Measurements from ENCODE around the gene NPTXR.

NPTXR gene

DNA sequence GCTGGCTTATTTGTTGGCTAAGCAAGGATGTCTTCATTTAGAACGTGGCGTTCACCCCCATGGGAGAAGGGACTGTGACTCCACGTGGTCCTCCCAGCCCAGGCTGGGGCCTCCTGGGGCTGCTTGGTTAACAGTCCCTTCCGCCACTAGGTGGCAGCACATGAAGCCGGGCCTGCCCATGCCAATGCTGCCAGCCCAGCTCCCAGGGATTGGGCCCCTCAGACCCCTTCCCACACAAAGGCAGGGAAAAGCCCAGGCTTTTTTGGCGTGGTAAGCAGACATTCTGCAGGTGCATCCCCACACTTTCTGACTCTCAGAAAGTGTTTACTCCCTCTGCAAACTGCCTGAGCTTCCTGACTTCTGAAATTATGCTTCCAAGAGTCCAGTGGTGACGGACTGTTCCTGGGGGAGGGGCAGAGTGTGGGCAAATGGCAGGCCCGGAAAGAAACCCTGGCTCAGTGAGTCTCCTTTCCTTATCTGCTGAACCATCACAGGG, 25.1 kb upstream of the NPTXR start:
- ChIA-PET CTCF (interaction anchor here (0.9 to 5.6 kb wide), 14 partner anchors 8 to 245 kb away, joined by 3 to 51 read pairs (median 6); partner anchors contain the start of genes APOBEC3B and NPTXR), POLR2A (no interaction called here)
- Histone ChIP-seq H3K27me3 (replicated peaks in 2 of 5; ENCODE audit: control insufficient read depth in 4 of 5, insufficient read depth in 5 of 5, low read length in 4 of 5) (peaks cover 0 to under 1% (median 0%) of the 10 kb centered on the region in 5 experiments), H3K4me1 (ENCODE audit: control extremely low read depth in 1 of 4, control insufficient read depth in 4 of 4, insufficient read depth in 4 of 4, low read length in 3 of 4) (peaks cover 5 to 37% (median 25%) of the 10 kb centered on the region in 4 experiments), H3K4me3 (ENCODE audit: control insufficient read depth in 1 of 7, extremely low read depth in 1 of 7, insufficient read depth in 4 of 7, low read depth in 2 of 7, low read length in 6 of 7) (no peak overlapping the region), H3K9me3 (ENCODE audit: control extremely low read depth in 1 of 5, control insufficient read depth in 4 of 5, insufficient read depth in 2 of 5, low read depth in 1 of 5, low read length in 4 of 5) (no peaks in the 10 kb centered on the region), H3K27ac (ENCODE audit: insufficient read depth in 1 of 2, low read depth in 1 of 2, low read length in 2 of 2, poor library complexity in 1 of 2, severe bottlenecking in 2 of 2) (no peak overlapping the region), H3K36me3 (ENCODE audit: control insufficient read depth in 4 of 4, insufficient read depth in 4 of 4, low read length in 3 of 4) (peaks cover 0 to 42% (median 24%) of the 10 kb centered on the region in 4 experiments)
- WGBS (ENCODE audit: insufficient coverage): 23% methylated on average over 7 of the region's 8 CpGs
- DNase-seq: peak; percentile 67 to 78 (median 69)

DNA sequence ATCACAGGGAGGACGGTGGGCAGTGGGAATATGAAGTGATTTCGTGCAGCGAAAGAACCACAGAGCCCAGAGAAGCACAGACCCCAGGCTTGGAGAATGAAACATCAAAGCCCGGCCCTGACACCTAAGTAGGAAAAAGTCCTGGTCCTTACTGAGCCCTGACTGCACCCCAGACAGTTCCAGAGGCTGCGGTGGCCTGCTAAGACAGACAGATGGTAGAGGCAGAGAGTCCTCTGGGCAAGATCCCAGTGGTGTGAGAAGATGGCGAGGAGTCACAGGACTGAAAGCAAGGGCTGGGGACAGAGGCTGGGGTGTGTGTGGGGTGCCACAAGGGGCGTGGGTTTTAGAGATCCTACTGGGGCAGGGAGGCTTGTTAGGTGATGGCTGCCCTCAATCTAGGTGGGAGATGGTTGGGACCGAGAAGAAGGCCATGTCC, 24.5 kb upstream of the NPTXR start:
- POLR2A ChIA-PET: no interaction called here
- CTCF ChIA-PET: interaction anchor here (1.4 to 5.6 kb wide), 4 partner anchors 10 to 135 kb away, joined by 3 to 51 read pairs (median 11); partner anchors contain the start of gene NPTXR
- Histone ChIP-seq H3K4me3 (ENCODE audit: control insufficient read depth in 1 of 7, extremely low read depth in 1 of 7, insufficient read depth in 4 of 7, low read depth in 2 of 7, low read length in 6 of 7) (no peak overlapping the region), H3K9me3 (ENCODE audit: control extremely low read depth in 1 of 5, control insufficient read depth in 4 of 5, insufficient read depth in 2 of 5, low read depth in 1 of 5, low read length in 4 of 5) (no peaks in the 10 kb centered on the region), H3K36me3 (ENCODE audit: control insufficient read depth in 4 of 4, insufficient read depth in 4 of 4, low read length in 3 of 4) (peaks cover 0 to 42% (median 26%) of the 10 kb centered on the region in 4 experiments), H3K27me3 (replicated peaks in 2 of 5; ENCODE audit: control insufficient read depth in 4 of 5, insufficient read depth in 5 of 5, low read length in 4 of 5) (no peaks in the 10 kb centered on the region), H3K27ac (ENCODE audit: insufficient read depth in 1 of 2, low read depth in 1 of 2, low read length in 2 of 2, poor library complexity in 1 of 2, severe bottlenecking in 2 of 2) (no peak overlapping the region), H3K4me1 (ENCODE audit: control extremely low read depth in 1 of 4, control insufficient read depth in 4 of 4, insufficient read depth in 4 of 4, low read length in 3 of 4) (peaks cover 3 to 37% (median 22%) of the 10 kb centered on the region in 4 experiments)
- DNase-seq: no peak
- WGBS (ENCODE audit: insufficient coverage): 100% methylated on average over 5 of the region's 8 CpGs

DNA sequence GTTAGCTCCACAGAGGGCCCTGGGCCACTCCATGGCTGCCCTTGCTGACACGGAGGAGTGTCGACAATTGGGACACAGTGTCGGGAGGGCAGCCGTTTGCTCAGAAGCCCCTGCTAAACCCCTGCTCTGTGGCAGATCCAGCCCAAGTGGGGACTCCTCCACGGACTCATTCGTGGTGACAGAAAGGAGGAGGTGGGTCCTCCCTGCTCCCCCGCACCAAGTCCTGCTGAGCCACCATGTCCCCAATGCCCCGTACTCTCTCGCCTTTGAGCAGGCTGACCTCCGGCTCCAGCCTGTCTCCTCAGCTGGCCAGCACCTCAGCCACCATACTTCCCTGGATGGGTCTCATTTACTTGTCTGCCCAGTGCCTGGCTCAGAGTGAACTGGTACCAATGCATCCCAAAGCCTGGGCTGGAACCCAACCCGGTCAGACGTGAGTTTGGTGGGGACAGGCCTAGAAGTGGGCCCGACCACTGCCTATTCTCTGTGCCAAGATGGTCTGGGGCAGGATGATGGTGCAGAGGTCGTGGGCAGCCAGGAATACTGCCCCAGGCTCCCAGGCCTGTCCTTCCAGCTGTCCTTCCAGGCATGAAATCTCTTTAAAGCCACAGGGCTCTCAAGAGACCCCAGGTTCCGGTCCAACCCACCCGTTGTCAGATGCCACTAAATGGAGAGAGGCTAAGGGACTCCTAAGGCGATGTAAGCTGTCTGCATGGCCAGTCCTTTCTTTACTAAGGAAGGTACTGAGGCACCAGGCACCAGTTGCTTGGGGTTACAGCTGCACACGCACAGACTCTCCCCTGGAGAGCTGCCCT, 23.9 kb upstream of the NPTXR start:
- POLR2A ChIA-PET: no interaction called here
- H3K27me3 ChIP-seq (replicated peaks in 2 of 5; ENCODE audit: control insufficient read depth in 4 of 5, insufficient read depth in 5 of 5, low read length in 4 of 5): no peaks in the 10 kb centered on the region
- H3K27ac ChIP-seq (ENCODE audit: insufficient read depth in 1 of 2, low read depth in 1 of 2, low read length in 2 of 2, poor library complexity in 1 of 2, severe bottlenecking in 2 of 2): no peak overlapping the region
- H3K4me3 ChIP-seq (ENCODE audit: control insufficient read depth in 1 of 7, extremely low read depth in 1 of 7, insufficient read depth in 4 of 7, low read depth in 2 of 7, low read length in 6 of 7): no peak overlapping the region
- CTCF ChIA-PET: interaction anchor here (1.4 to 5.6 kb wide), 3 partner anchors 9 to 135 kb away, joined by 3 to 51 read pairs (median 13); no protein-coding TSS in a partner anchor
- H3K4me1 ChIP-seq (ENCODE audit: control extremely low read depth in 1 of 4, control insufficient read depth in 4 of 4, insufficient read depth in 4 of 4, low read length in 3 of 4): peaks cover 0 to 31% (median 20%) of the 10 kb centered on the region in 4 experiments
- peaks cover 0 to 42% (median 27%) of the 10 kb centered on the region in 4 experiments for H3K36me3 ChIP-seq (ENCODE audit: control insufficient read depth in 4 of 4, insufficient read depth in 4 of 4, low read length in 3 of 4)
- no peaks in the 10 kb centered on the region for H3K9me3 ChIP-seq (ENCODE audit: control extremely low read depth in 1 of 5, control insufficient read depth in 4 of 5, insufficient read depth in 2 of 5, low read depth in 1 of 5, low read length in 4 of 5)
- 100% methylated on average over 16 of the region's 18 CpGs for WGBS (ENCODE audit: insufficient coverage)
- no peak for DNase-seq

DNA sequence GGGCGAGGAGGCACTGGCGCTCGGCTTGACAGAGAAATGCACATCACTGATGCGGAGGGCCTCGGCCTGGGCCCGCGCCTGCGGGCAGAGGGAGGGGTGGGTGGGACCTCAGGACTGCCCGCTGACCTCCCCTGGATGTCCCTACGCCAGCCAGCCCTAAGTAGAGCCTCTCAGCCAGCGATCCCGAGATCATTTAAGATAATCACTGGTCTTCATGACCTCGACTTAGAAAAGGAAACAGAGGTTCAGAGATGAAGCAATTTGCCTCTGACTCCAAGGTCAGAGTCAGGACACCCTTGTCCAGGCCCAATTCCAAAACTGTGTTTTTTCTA, 23.3 kb upstream of the NPTXR start:
- ChIA-PET CTCF (interaction anchor here (5.6 kb wide), 1 partner anchor 136 kb away, joined by 51 read pairs; no protein-coding TSS in a partner anchor), POLR2A (no interaction called here)
- Histone ChIP-seq H3K4me1 (ENCODE audit: control extremely low read depth in 1 of 4, control insufficient read depth in 4 of 4, insufficient read depth in 4 of 4, low read length in 3 of 4) (peaks cover 0 to 26% (median 20%) of the 10 kb centered on the region in 4 experiments), H3K27me3 (replicated peaks in 2 of 5; ENCODE audit: control insufficient read depth in 4 of 5, insufficient read depth in 5 of 5, low read length in 4 of 5) (no peaks in the 10 kb centered on the region), H3K9me3 (ENCODE audit: control extremely low read depth in 1 of 5, control insufficient read depth in 4 of 5, insufficient read depth in 2 of 5, low read depth in 1 of 5, low read length in 4 of 5) (no peaks in the 10 kb centered on the region), H3K36me3 (ENCODE audit: control insufficient read depth in 4 of 4, insufficient read depth in 4 of 4, low read length in 3 of 4) (peaks cover 0 to 42% (median 27%) of the 10 kb centered on the region in 4 experiments), H3K27ac (ENCODE audit: insufficient read depth in 1 of 2, low read depth in 1 of 2, low read length in 2 of 2, poor library complexity in 1 of 2, severe bottlenecking in 2 of 2) (no peak overlapping the region), H3K4me3 (ENCODE audit: control insufficient read depth in 1 of 7, extremely low read depth in 1 of 7, insufficient read depth in 4 of 7, low read depth in 2 of 7, low read length in 6 of 7) (no peak overlapping the region)
- WGBS (ENCODE audit: insufficient coverage): 98% methylated on average over 13 of the region's 13 CpGs
- no peak for DNase-seq

DNA sequence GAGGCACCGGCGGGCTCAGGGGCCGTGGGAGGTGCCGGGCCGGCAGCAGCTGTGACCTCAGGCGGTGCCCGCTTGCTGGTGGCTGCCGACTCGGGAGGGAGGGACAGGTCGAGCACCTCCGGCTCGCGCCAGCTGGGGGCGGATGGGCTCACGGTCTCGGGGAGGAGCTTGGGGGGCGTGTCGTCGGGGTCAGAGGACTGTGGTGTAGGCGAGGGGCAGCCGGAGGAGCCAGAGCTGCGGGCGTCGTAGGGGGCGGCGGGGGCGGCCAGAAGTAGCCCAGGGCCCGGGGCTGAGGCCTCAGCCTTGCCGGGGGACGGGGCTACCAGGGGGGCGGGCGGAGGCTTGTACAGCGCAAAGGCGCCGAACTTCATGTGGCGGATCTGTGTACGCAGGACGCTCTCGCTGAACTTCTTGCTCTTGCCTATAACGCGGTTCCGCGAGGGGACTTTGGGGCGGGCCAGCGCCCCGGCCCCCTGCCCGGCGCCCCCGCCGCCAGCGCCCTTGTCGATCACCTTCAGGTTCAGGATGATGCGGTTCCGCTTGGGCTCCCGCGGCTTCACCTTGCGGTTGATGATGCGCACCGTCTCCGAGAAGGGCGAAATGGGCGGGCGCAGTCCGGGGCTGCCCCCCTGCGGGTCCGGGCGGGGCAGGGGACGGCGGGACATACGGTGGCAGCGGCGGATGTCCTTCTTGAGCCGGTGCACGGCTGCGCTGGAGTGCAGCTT, 22.7 kb upstream of the NPTXR start:
- POLR2A ChIA-PET: no interaction called here

DNA sequence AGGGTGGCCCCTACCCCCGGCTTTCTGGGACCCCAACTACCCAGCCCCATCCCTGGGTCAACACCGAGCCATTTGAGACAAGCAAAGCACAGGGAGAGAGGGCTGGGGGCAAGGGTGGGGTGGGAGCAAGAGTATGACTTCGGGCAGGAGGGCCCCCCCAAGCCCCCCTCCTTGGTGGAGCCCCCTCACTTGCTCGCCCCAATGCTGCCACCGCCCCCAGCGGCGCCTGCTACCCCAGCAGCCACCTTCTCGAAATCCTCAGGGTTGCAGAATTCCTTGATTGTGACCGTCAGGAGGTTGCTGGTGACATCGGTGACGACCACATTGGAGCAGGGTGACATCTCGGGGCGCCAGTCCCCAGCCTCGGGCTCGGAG, 22.2 kb upstream of the NPTXR start:
- POLR2A ChIA-PET: no interaction called here
- Histone ChIP-seq H3K27me3 (replicated peaks in 2 of 5; ENCODE audit: control insufficient read depth in 4 of 5, insufficient read depth in 5 of 5, low read length in 4 of 5) (no peaks in the 10 kb centered on the region), H3K27ac (ENCODE audit: insufficient read depth in 1 of 2, low read depth in 1 of 2, low read length in 2 of 2, poor library complexity in 1 of 2, severe bottlenecking in 2 of 2) (peak overlapping the region in 1 of 2 experiments; percentile 43), H3K36me3 (ENCODE audit: control insufficient read depth in 4 of 4, insufficient read depth in 4 of 4, low read length in 3 of 4) (peaks cover 0 to 42% (median 27%) of the 10 kb centered on the region in 4 experiments), H3K4me1 (ENCODE audit: control extremely low read depth in 1 of 4, control insufficient read depth in 4 of 4, insufficient read depth in 4 of 4, low read length in 3 of 4) (peaks cover 0 to 22% (median 15%) of the 10 kb centered on the region in 4 experiments), H3K4me3 (ENCODE audit: control insufficient read depth in 1 of 7, extremely low read depth in 1 of 7, insufficient read depth in 4 of 7, low read depth in 2 of 7, low read length in 6 of 7) (no peak overlapping the region), H3K9me3 (ENCODE audit: control extremely low read depth in 1 of 5, control insufficient read depth in 4 of 5, insufficient read depth in 2 of 5, low read depth in 1 of 5, low read length in 4 of 5) (no peaks in the 10 kb centered on the region)
- CTCF ChIA-PET: no interaction called here
- 97% methylated on average over 13 of the region's 15 CpGs for WGBS (ENCODE audit: insufficient coverage)
- DNase-seq: no peak

More for the DNA sequence above, 22.7 kb upstream of the NPTXR start:
- Histone ChIP-seq H3K27me3 (replicated peaks in 2 of 5; ENCODE audit: control insufficient read depth in 4 of 5, insufficient read depth in 5 of 5, low read length in 4 of 5) (no peaks in the 10 kb centered on the region), H3K4me1 (ENCODE audit: control extremely low read depth in 1 of 4, control insufficient read depth in 4 of 4, insufficient read depth in 4 of 4, low read length in 3 of 4) (peaks cover 0 to 26% (median 20%) of the 10 kb centered on the region in 4 experiments), H3K36me3 (ENCODE audit: control insufficient read depth in 4 of 4, insufficient read depth in 4 of 4, low read length in 3 of 4) (peaks cover 0 to 42% (median 27%) of the 10 kb centered on the region in 4 experiments), H3K4me3 (ENCODE audit: control insufficient read depth in 1 of 7, extremely low read depth in 1 of 7, insufficient read depth in 4 of 7, low read depth in 2 of 7, low read length in 6 of 7) (no peak overlapping the region), H3K9me3 (ENCODE audit: control extremely low read depth in 1 of 5, control insufficient read depth in 4 of 5, insufficient read depth in 2 of 5, low read depth in 1 of 5, low read length in 4 of 5) (no peaks in the 10 kb centered on the region), H3K27ac (ENCODE audit: insufficient read depth in 1 of 2, low read depth in 1 of 2, low read length in 2 of 2, poor library complexity in 1 of 2, severe bottlenecking in 2 of 2) (no peak overlapping the region)
- CTCF ChIA-PET: interaction anchor here (5.6 kb wide), 1 partner anchor 136 kb away, joined by 51 read pairs; no protein-coding TSS in a partner anchor
- WGBS (ENCODE audit: insufficient coverage): 96% methylated on average over 63 of the region's 75 CpGs
- DNase-seq: no peak
